ENCODE measurements around the gene TYROBP.
"Not testable (repeated sequence)": the region's sequence is repeated elsewhere in the genome, so short reads cannot be mapped to it uniquely, and the experiment has no call there.

The TYROBP gene

GRCh38 chr19:35896643-35897040 lies 11.5 kb downstream of the TYROBP start:
- DNase-seq (ENCODE audit: low read depth): no peak
- TF ChIP-seq MYC (IDR thresholded peaks at IDR 0.05; ENCODE audit: low read depth, low read length): no peak
- no peak overlapping the region for H3K4me3 ChIP-seq (ENCODE audit: low read depth, low read length)

DNA sequence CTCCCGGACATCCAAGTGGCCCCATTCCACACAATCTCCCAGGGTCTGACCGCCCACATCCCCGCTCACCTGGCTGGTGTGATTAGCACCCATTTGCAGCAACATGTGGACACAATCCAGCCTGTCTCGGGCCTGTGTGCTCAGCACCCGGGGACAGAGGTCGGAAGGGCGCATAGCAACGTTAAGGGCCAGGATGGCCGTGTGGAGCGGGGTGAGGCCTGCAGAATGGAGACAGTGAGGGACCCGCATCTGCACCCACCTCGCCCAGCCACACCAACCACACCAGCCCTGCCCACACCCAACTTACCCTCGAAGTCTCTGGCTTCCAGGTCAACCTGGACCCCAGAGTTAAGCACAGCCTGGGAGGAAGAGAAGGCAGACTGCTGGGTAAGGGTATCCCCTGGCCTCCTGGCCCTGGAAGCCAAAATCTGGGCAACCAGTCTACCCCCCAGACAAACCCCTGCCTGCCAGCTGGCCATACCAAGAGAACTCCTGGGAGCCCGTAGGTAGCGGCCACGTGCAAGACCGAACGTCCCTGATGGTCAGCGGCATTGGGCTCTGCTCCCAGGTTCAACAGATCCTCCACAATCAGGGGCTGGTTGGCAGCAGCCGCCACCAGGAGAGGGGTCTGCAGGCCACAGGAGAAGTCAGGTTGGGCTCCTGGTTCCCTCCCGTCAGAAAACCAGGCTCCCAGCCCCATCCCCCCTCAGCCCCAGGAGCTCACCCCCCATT lies 12.0 kb downstream of the TYROBP start:
- no peak overlapping the region for H3K4me3 ChIP-seq (ENCODE audit: low read depth, low read length)
- TF ChIP-seq MYC (IDR thresholded peaks at IDR 0.05; ENCODE audit: low read depth, low read length) (no peak), MAX (IDR thresholded peaks at IDR 0.05; ENCODE audit: low read depth, low read length) (no peak), CTCF (IDR thresholded peaks at IDR 0.05; ENCODE audit: low read depth, low read length) (no peak), POLR2A (IDR thresholded peaks at IDR 0.05; ENCODE audit: extremely low read depth, insufficient read length) (no peak)
- no peak for DNase-seq (ENCODE audit: low read depth)

DNA sequence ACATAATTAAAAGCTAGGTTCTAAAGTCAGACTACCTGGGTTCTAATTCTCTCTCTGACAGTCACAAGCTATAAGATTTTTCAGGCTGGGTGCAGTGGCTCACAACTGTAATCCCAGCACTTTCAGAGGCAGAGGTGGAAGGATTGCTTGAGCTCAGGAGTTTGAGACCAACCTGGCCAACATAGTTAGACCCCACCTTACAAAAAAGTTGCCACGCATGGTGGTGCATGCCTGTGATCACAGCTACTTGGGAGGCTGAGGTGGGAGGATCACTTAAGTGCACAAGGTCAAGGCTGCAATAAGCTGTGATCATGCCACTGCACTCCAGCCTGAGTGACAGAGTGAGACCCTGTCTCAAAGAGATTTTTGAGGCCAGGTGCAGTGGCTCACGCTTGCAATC lies 13.8 kb downstream of the TYROBP start:
- no peak for DNase-seq (ENCODE audit: low read depth)
- TF ChIP-seq POLR2A (IDR thresholded peaks at IDR 0.05; ENCODE audit: extremely low read depth, insufficient read length) (no peak), MAX (IDR thresholded peaks at IDR 0.05; ENCODE audit: low read depth, low read length) (no peak), CTCF (IDR thresholded peaks at IDR 0.05; ENCODE audit: low read depth, low read length) (no peak), MYC (IDR thresholded peaks at IDR 0.05; ENCODE audit: low read depth, low read length) (no peak)
- no peak overlapping the region for H3K4me3 ChIP-seq (ENCODE audit: low read depth, low read length)

GRCh38 chr19:35891819-35892218 lies 16.3 kb downstream of the TYROBP start:
- H3K4me3 ChIP-seq (ENCODE audit: low read depth, low read length); DNase-seq (ENCODE audit: low read depth): not testable (repeated sequence)

DNA sequence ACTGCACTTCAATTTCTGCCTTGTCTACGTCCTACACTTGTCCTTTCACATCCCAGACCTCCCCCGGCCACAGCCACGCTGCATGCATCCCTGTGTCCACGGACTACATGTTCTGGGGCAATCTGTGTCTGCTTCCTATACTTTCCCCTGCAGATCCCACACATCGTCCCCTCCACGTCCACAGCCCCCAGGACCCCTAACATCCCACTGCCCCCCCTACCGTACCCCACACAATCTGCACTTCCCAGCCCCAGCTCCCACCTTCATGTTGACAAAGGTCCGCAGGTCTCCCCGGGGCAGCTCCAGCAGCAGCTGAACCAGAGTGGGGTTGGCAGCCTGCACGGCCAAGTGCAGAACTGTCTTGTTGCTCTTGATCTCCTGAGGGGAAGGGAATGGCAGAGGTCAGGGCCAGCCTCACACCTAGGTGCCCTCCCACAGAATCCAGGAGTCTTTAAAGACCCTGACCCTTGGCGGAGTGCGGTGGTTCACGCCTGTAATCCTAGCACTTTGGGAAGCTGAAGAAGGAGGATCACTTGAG lies 17.9 kb downstream of the TYROBP start:
- DNase-seq (ENCODE audit: low read depth): no peak
- TF ChIP-seq CTCF (IDR thresholded peaks at IDR 0.05; ENCODE audit: low read depth, low read length): no peak
- no peak for TF ChIP-seq MYC (IDR thresholded peaks at IDR 0.05; ENCODE audit: low read depth, low read length)
- no peak for TF ChIP-seq MAX (IDR thresholded peaks at IDR 0.05; ENCODE audit: low read depth, low read length)
- no peak for TF ChIP-seq POLR2A (IDR thresholded peaks at IDR 0.05; ENCODE audit: extremely low read depth, insufficient read length)
- no peak overlapping the region for H3K4me3 ChIP-seq (ENCODE audit: low read depth, low read length)

DNA sequence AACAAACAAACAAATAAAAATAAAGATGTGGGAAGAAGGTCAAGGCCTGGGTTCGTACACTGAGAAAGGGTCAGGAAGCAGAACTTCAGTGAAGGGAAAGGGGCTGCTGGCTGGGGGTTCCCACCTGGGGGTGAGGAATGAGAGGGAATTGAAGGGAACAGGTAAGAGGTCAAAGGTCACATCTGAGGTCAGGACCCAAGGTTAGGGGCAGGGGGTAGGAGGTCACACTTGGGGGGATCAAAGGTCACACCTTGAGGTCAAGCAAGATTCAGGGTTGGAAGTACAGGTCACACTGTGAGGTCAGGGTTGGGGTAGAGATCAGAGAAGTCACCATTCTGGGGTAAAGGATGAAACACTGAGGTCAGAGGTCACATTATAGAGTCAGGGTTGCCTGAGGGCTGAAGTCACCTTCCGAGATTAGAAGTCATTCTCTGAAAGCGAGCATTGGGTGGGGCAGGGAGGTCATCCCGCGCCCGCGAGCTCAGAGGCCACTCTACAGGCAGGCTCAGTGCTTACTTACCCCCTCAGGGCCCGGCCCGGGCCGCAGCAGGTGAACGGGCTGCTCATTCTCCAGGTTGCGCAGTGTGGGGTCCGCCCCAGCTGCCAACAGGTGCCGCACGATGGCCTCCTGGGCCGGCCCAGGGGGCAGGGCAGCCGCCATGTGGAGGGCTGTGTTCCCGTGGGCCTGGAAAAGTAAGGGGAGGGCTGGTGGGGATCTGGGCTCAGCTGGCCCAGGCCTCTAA lies 18.6 kb downstream of the TYROBP start:
- DNase-seq (ENCODE audit: low read depth): no peak
- no peak overlapping the region for H3K4me3 ChIP-seq (ENCODE audit: low read depth, low read length)
- TF ChIP-seq CTCF (IDR thresholded peaks at IDR 0.05; ENCODE audit: low read depth, low read length) (no peak), MAX (IDR thresholded peaks at IDR 0.05; ENCODE audit: low read depth, low read length) (no peak), MYC (IDR thresholded peaks at IDR 0.05; ENCODE audit: low read depth, low read length) (no peak), POLR2A (IDR thresholded peaks at IDR 0.05; ENCODE audit: extremely low read depth, insufficient read length) (no peak)
